Psoas muscle (tissue), 8 donors: ENCODE measurements around the gene METAP2. TPM values are rescaled to one million over a fixed set of nuclear protein-coding genes. Genes with fewer than 3 reads are reported as not detected.

Experiments
- ATAC-seq, 4 donors: fragments of 200-7000 bp; cut with Tn5 transposase; one replicate each; pipeline ENCODE4 v1.9.1; 2020; ENCODE audit warnings: moderate library complexity in 3 of 4, mild to moderate bottlenecking in 2 of 4
- DNase-seq, 2 donors: peaks; one replicate each; pipeline ENCODE4 v3.0.0-alpha.2; 2020
- H3K27ac ChIP-seq: fragments of 200-600 bp; one replicate; pipeline ENCODE4 v1.8.0; 2022
- H3K27me3 ChIP-seq, 3 donors: fragments of 200-600 bp in 1 of 3; one replicate each; pipeline versions ENCODE4 v1.6.1 to v1.8.0; 2013 to 2022; ENCODE audit warnings: low read length in 2 of 3, mild to moderate bottlenecking in 2 of 3, moderate library complexity in 1 of 3; ENCODE audit not compliant: insufficient read depth in 3 of 3
- H3K36me3 ChIP-seq, 2 donors: fragments of 200-600 bp in 1 of 2; one replicate each; pipeline versions ENCODE4 v1.6.1 to v1.8.0; 2013 to 2022; ENCODE audit warnings: low read depth in 1 of 2, mild to moderate bottlenecking in 1 of 2, moderate library complexity in 1 of 2; ENCODE audit not compliant: insufficient read depth in 1 of 2
- H3K4me1 ChIP-seq: fragments of 200-600 bp; one replicate; pipeline ENCODE4 v1.8.0; 2022
- H3K4me3 ChIP-seq: fragments of 200-600 bp; one replicate; pipeline ENCODE4 v1.8.0; 2022; ENCODE audit warnings: mild to moderate bottlenecking
- H3K9me3 ChIP-seq: fragments of 200-600 bp; one replicate; pipeline ENCODE4 v1.8.0; 2022
- CTCF ChIP-seq: fragments of 200-600 bp; IDR thresholded peaks from one replicate; pipeline ENCODE4 v1.8.0; 2022; ENCODE audit warnings: antibody characterized with exemption
- WGBS, 3 donors: extraction: QIAGEN DNeasy Blood & Tissue Kit; methylation state at CpG; one replicate each; pipeline versions ENCODE4 v1.1.6 to v1.1.7; 2013; 5-methylcytosine and 5-hydroxymethylcytosine counted together
- intact Hi-C, 2 donors: fragments of 100-400 bp; cut with DNase I; formaldehyde crosslinking; loops; one replicate each; pipeline versions ENCODE4 v1.11.0 to v1.14.2; 2022
- long read RNA-seq, 2 donors: library from polyadenylated mRNA; unstranded; transcript quantifications; one replicate each; pipeline ENCODE4 v2.0.0, GENCODE V29; 2021
- polyA plus RNA-seq, 3 donors: library from polyadenylated mRNA; stranded (reverse); fragments of 200-250 nt; gene quantifications; one replicate each; pipeline ENCODE4 v1.2.3, GENCODE V29; 2013
- total RNA-seq, 4 donors: library from RNA; stranded (reverse); fragmentation: NEBNext Ultra II Directional in 2 of 4; extraction: Animal tissue kit (Norgen Biotek cat#: 25700) in 2 of 4; gene quantifications; one replicate each; pipeline versions ENCODE4 v1.2.1 to v1.2.4, GENCODE V29; 2021 to 2023
- donor health status: healthy with polysubstance abuse.
- donor health status: DM: no; HTN: no; CAD: no; lungs with moderate emphysema.
- donor health status: Bipolar disorder and iron deficiency.
- donor health status: healthy.
- donor health status: DM: yes; HTN: yes; CAD: no.
- donor health status: DM: no; HTN: no; CAD: no.
- donor health status: DM: no; HTN: no; CAD: no.
- donor health status: DM: yes; HTN: yes; CAD: no.

The METAP2 gene
- total RNA-seq (10 to 100 TPM; 53.2 to 80.4 (median 69.6) TPM), polyA plus RNA-seq (100 to 1,000 TPM in 1 of 3 donors, 10 to 100 TPM in 2; 57.6 to 110 (median 88.5) TPM)
- long read RNA-seq, donor 1, transcript METAP2-210 (11 exons, 1,874 nt): minor isoform, 8 of 43 reads
- long read RNA-seq, donor 1, transcript METAP2-202 (11 exons, 3,601 nt): major isoform, 25 of 43 reads
- long read RNA-seq, donor 1, partial matches to known transcripts: 9 of 43 reads
- long read RNA-seq, donor 1, other reads (novel, unspliced or antisense): 1 of 43 reads
- long read RNA-seq, donor 2, transcript METAP2-202 (11 exons, 3,601 nt): major isoform, 96 of 142 reads
- long read RNA-seq, donor 2, transcript METAP2-210 (11 exons, 1,874 nt): minor isoform, 24 of 142 reads
- long read RNA-seq, donor 2, partial matches to known transcripts: 17 of 142 reads
- long read RNA-seq, donor 2, other reads (novel, unspliced or antisense): 5 of 142 reads

GRCh38 chr12:95473884-95474659 is at the start of gene METAP2:
TSS of gene METAP2 (plus strand) at chr12:95474152. CDS start at chr12:95474180, 28 bp downstream.
- no peak for TF ChIP-seq CTCF
- 0 to 1% (median 0%) methylated on average over 49 of the region's 49 CpGs for WGBS, 3 donors

GRCh38 chr12:95424271-95424994 is 49.5 kb upstream of the METAP2 start:
- Histone ChIP-seq H3K4me3 (no peak overlapping the region), H3K9me3 (no peaks in the 10 kb centered on the region), H3K27me3 (no peaks in the 10 kb centered on the region), H3K27ac (no peak overlapping the region), H3K36me3 (no peaks in the 10 kb centered on the region), H3K4me1 (no peaks in the 10 kb centered on the region)
- intact Hi-C loops: no loop called here
- ATAC-seq (no peak), DNase-seq (no peak)
- TF ChIP-seq CTCF: no peak
- WGBS, 3 donors: 74 to 81% (median 76%) methylated on average over 8 of the region's 8 CpGs

More at GRCh38 chr12:95473884-95474659, at the start of gene METAP2:
- Histone ChIP-seq H3K36me3 (peaks cover 2 to 32% of the 10 kb centered on the region in 2 donors), H3K4me1 (peaks cover 30% of the 10 kb centered on the region), H3K4me3 (peak within 1 kb of the TSS; percentile 99), H3K9me3 (no peaks in the 10 kb centered on the region), H3K27me3 (no peaks in the 10 kb centered on the region), H3K27ac (peak within 1 kb of the TSS; percentile 100)
- intact Hi-C loops: loop anchor here (5.0 kb wide), 2 partner anchors 87 to 402 kb away; partner anchors contain the start of gene NR2C1 (in 1 of the 2)
- DNase-seq (peak; percentile 98 to 99), ATAC-seq (peak; percentile 98 to 99 (median 99))

GRCh38 chr12:95429172-95429510 is 44.8 kb upstream of the METAP2 start:
- ATAC-seq: no peak
- Histone ChIP-seq H3K27ac (no peak overlapping the region), H3K4me1 (no peaks in the 10 kb centered on the region), H3K9me3 (no peaks in the 10 kb centered on the region), H3K36me3 (no peaks in the 10 kb centered on the region), H3K27me3 (no peaks in the 10 kb centered on the region), H3K4me3 (no peak overlapping the region)
- intact Hi-C loops: no loop called here
- WGBS, 3 donors: 76 to 86% (median 78%) methylated on average over 8 of the region's 8 CpGs
- no peak for TF ChIP-seq CTCF
- no peak for DNase-seq

GRCh38 chr12:95431120-95431519 is 42.8 kb upstream of the METAP2 start:
- no peaks in the 10 kb centered on the region for H3K4me1 ChIP-seq
- ATAC-seq: no peak
- no peaks in the 10 kb centered on the region for H3K9me3 ChIP-seq
- 95 to 96% (median 95%) methylated on average over 4 of the region's 4 CpGs for WGBS, 3 donors
- TF ChIP-seq CTCF: no peak
- DNase-seq: no peak
- no peak overlapping the region for H3K4me3 ChIP-seq
- H3K36me3 ChIP-seq: no peaks in the 10 kb centered on the region
- no peaks in the 10 kb centered on the region for H3K27me3 ChIP-seq
- intact Hi-C loops: no loop called here
- H3K27ac ChIP-seq: no peak overlapping the region
